Measurements from ENCODE around the gene PRR23E. TPM values are rescaled to one million over a fixed set of nuclear protein-coding genes. Genes with fewer than 3 reads are reported as not detected.

PRR23E gene
- total RNA-seq, 2 experiments from 2014 or later, result not detected

DNA sequence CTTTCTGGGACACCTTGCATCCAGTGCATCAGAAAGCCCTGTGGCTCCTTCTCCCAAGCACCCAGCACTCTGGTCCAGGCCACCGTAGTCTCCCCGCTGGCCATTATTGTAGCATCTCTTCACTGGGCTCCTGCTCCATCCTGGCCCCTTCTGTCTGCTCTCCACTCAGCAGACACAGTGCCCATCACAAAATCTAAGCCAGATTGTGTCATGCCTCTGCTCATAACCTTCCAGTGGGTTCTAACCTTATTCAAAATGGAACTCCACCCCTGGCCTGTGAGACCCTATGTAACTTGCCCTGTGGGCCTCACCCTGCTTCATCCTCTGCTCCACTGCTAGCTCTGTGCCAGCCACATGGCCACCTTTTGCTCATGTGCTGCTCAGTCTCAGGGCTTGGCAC lies 31.7 kb upstream of the PRR23E start:
- Histone ChIP-seq H2AFZ (ENCODE audit: low read length) (no peak overlapping the region), H3K9me2 (ENCODE audit: insufficient read depth, low read length) (no peaks in the 10 kb centered on the region), H3K79me2 (ENCODE audit: insufficient read depth, low read depth, low read length) (no peaks in the 10 kb centered on the region), H3K27ac (ENCODE audit: low read depth, low read length, poor library complexity, severe bottlenecking) (no peak overlapping the region), H3K4me1 (ENCODE audit: insufficient read depth, low read length, poor library complexity, severe bottlenecking) (no peaks in the 10 kb centered on the region), H3K9me3 (ENCODE audit: low read length) (no peaks in the 10 kb centered on the region), H4K20me1 (ENCODE audit: insufficient read depth, low read length) (no peaks in the 10 kb centered on the region), H3K4me2 (ENCODE audit: low read length) (no peak overlapping the region), H3K4me3 (ENCODE audit: low read depth, low read length, poor library complexity, severe bottlenecking) (no peak overlapping the region), H3K36me3 (ENCODE audit: insufficient read depth, low read length) (no peaks in the 10 kb centered on the region)
- CTCF ChIA-PET (ENCODE audit: unreplicated experiment), result no interaction called here
- no peak for DNase-seq (ENCODE audit: low spot score)
- TF ChIP-seq EZH2phosphoT487 (IDR thresholded peaks at IDR 0.05; ENCODE audit: borderline replicate concordance, low read depth, low read length) (no peak), CTCF (conservative IDR thresholded peaks at IDR 0.05; ENCODE audit: low read length) (no peak)
- intact Hi-C loops (cut with micrococcal nuclease; ENCODE audit: unreplicated experiment), result no loop called here
- POLR2A ChIA-PET, result no interaction called here
- BruUV-seq (replicated peaks), result no TSS peak

GRCh38 chr3:127161973-127162579 lies 30.9 kb upstream of the PRR23E start:
- Histone ChIP-seq H3K27ac (ENCODE audit: low read depth, low read length, poor library complexity, severe bottlenecking) (no peak overlapping the region), H3K4me2 (ENCODE audit: low read length) (no peak overlapping the region), H3K4me3 (ENCODE audit: low read depth, low read length, poor library complexity, severe bottlenecking) (no peak overlapping the region), H4K20me1 (ENCODE audit: insufficient read depth, low read length) (no peaks in the 10 kb centered on the region), H3K4me1 (ENCODE audit: insufficient read depth, low read length, poor library complexity, severe bottlenecking) (no peaks in the 10 kb centered on the region), H3K36me3 (ENCODE audit: insufficient read depth, low read length) (no peaks in the 10 kb centered on the region), H3K9me2 (ENCODE audit: insufficient read depth, low read length) (no peaks in the 10 kb centered on the region), H2AFZ (ENCODE audit: low read length) (no peak overlapping the region), H3K9me3 (ENCODE audit: low read length) (no peaks in the 10 kb centered on the region), H3K79me2 (ENCODE audit: insufficient read depth, low read depth, low read length) (no peaks in the 10 kb centered on the region)
- TF ChIP-seq CTCF (conservative IDR thresholded peaks at IDR 0.05; ENCODE audit: low read length), result no peak
- no peak for TF ChIP-seq EZH2phosphoT487 (IDR thresholded peaks at IDR 0.05; ENCODE audit: borderline replicate concordance, low read depth, low read length)
- intact Hi-C loops (cut with micrococcal nuclease; ENCODE audit: unreplicated experiment), result no loop called here
- DNase-seq (ENCODE audit: low spot score), result no peak
- POLR2A ChIA-PET, result no interaction called here
- CTCF ChIA-PET (ENCODE audit: unreplicated experiment), result no interaction called here
- no TSS peak for BruUV-seq (replicated peaks)

DNA sequence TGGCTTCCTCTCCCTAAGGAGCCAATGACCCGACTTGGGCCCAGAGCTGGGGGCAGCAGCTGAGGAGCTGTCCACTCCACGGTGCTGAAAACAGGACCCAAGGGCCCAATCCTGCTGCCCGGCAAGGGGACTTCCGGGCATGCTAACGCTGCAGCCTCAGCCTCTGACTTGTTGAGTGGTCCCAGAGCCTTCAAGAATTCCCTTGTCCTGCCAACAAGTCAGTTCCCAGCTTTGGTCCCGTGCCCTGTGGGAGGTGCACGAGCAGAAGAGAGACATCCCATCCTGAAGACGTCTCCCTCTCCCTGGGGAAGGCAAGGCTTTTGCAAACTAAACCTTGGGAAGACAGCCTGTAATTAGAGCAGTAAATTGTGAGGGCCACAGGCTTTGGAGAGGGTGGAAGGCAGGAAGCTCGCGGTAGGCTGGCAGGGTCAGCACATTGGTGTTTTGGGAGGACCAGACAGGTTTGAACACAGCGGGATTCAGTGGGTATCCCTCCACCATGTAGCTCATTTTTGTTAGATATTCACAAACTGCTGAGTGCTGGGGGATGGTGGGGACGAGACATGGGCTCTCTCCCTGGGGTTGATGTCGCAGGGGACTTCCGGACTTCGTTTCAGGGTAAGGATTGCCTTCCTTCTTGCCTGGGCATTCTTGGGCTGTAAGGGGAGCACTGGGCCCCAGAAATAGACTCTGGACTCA lies 29.8 kb upstream of the PRR23E start:
- ChIA-PET POLR2A (no interaction called here), CTCF (ENCODE audit: unreplicated experiment) (no interaction called here)
- Histone ChIP-seq H2AFZ (ENCODE audit: low read length) (no peak overlapping the region), H3K9me3 (ENCODE audit: low read length) (no peaks in the 10 kb centered on the region), H4K20me1 (ENCODE audit: insufficient read depth, low read length) (no peaks in the 10 kb centered on the region), H3K4me2 (ENCODE audit: low read length) (no peak overlapping the region), H3K27ac (ENCODE audit: low read depth, low read length, poor library complexity, severe bottlenecking) (no peak overlapping the region), H3K9me2 (ENCODE audit: insufficient read depth, low read length) (no peaks in the 10 kb centered on the region), H3K36me3 (ENCODE audit: insufficient read depth, low read length) (no peaks in the 10 kb centered on the region), H3K4me1 (ENCODE audit: insufficient read depth, low read length, poor library complexity, severe bottlenecking) (no peaks in the 10 kb centered on the region), H3K79me2 (ENCODE audit: insufficient read depth, low read depth, low read length) (no peaks in the 10 kb centered on the region), H3K4me3 (ENCODE audit: low read depth, low read length, poor library complexity, severe bottlenecking) (no peak overlapping the region)
- intact Hi-C loops (cut with micrococcal nuclease; ENCODE audit: unreplicated experiment), result no loop called here
- no TSS peak for BruUV-seq (replicated peaks)
- TF ChIP-seq CTCF (conservative IDR thresholded peaks at IDR 0.05; ENCODE audit: low read length) (no peak), EZH2phosphoT487 (IDR thresholded peaks at IDR 0.05; ENCODE audit: borderline replicate concordance, low read depth, low read length) (no peak)
- no peak for DNase-seq (ENCODE audit: low spot score)
